ENCODE results near the gene HSPA12A. TPM values are rescaled to one million over a fixed set of nuclear protein-coding genes. Genes with fewer than 3 reads are reported as not detected.
A peak's percentile ranks its signal among the peaks of the same experiment; 100 is the strongest.

The HSPA12A gene
- total RNA-seq, 2 experiments from 2014 or later = 0.08 TPM; not detected in 1

DNA sequence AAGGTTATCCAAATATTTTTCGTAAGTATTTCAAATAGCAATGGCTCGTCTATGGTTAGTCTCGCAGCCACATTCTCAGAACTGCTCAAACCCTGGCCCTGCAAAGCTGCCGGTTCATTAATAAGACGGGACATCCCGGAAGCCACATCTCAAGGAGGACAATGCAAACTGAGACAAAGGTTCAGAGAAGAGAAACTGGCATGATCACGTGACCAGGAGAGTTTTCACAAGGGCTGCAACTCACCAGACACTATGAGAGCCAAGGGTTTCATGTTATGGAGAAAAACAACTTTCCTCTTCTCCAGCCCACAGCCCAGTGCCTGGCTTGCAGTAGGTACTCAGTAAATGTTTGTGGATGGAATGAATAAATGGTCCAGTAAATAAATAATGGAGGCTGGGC lies 5.0 kb upstream of the HSPA12A start:
- no peak for DNase-seq
- POLR2A ChIA-PET = no interaction called here
- Mint-ChIP-seq H3K36me3 (ENCODE audit: low read depth) (no peaks in the 10 kb centered on the region), H3K27ac (no peak overlapping the region), H3K9me3 (no peaks in the 10 kb centered on the region), H3K4me3 (no peak overlapping the region), H3K27me3 (peaks cover 58% of the 10 kb centered on the region), H3K4me1 (peaks cover 5% of the 10 kb centered on the region)
- CTCF ChIA-PET = interaction anchor here (1.7 kb wide), 1 partner anchor 11 kb away, joined by 4 read pairs; no protein-coding TSS in a partner anchor

DNA sequence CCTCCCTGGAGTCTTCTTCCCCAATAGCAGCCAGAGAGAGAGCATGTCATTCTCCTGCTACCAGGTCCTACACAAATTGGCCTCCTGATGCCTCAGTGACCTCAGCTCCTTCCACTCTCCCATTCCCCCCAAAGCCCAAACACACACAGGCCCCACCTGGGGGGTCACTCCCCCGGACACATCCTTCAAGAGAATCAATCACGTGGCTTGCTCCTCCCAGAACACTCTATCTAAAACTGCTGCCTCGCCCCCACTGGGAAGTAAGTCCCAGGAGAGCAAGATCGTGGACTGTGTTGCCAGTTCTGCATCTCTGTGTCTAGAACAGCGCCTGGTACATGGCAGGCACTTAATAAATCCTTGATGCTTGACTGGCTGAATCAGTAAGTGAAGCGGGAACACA lies 2.5 kb upstream of the HSPA12A start:
- no peaks in the 10 kb centered on the region for H3K36me3 Mint-ChIP-seq (ENCODE audit: low read depth)
- no peak for DNase-seq
- no peak overlapping the region for H3K4me3 Mint-ChIP-seq
- no peaks in the 10 kb centered on the region for H3K9me3 Mint-ChIP-seq
- CTCF ChIA-PET = no interaction called here
- peaks cover 55% of the 10 kb centered on the region for H3K27me3 Mint-ChIP-seq
- H3K4me1 Mint-ChIP-seq = peaks cover 3% of the 10 kb centered on the region
- no peak overlapping the region for H3K27ac Mint-ChIP-seq
- POLR2A ChIA-PET = no interaction called here

DNA sequence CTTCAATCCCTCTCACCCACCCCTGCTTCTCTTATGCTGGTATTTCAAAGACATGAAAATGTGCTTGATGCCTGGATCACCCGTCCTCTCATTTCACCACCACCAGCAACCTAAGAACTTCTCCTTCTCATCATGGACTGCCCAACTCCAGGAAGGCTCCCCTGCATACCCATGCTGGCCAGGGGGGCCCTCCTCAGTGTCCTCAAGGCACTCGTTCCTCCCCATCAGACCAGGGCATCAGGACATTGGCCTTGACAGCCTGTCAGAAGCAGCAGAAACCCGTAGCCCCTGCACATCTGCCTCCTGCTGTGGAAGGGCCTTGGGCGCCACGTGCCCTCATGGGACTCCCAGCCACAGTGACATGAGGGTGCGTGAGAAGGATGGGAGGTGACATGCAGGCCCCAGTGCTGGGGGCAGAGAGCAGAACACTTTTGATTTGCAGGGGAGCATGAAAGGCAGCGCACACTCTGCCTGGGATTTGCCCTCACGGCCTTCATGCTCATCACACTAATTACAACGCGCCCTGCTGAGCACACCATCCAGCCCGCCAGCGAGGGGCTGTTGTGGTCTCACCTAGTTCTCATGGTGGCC lies 1.9 kb upstream of the HSPA12A start:
- Mint-ChIP-seq H3K36me3 (ENCODE audit: low read depth) (no peaks in the 10 kb centered on the region), H3K27ac (no peak overlapping the region), H3K27me3 (peaks cover 56% of the 10 kb centered on the region), H3K9me3 (no peaks in the 10 kb centered on the region), H3K4me1 (peaks cover 3% of the 10 kb centered on the region), H3K4me3 (no peak overlapping the region)
- DNase-seq = no peak
- POLR2A ChIA-PET = no interaction called here
- CTCF ChIA-PET = interaction anchor here (0.7 kb wide), 1 partner anchor 16 kb away, joined by 3 read pairs; no protein-coding TSS in a partner anchor

DNA sequence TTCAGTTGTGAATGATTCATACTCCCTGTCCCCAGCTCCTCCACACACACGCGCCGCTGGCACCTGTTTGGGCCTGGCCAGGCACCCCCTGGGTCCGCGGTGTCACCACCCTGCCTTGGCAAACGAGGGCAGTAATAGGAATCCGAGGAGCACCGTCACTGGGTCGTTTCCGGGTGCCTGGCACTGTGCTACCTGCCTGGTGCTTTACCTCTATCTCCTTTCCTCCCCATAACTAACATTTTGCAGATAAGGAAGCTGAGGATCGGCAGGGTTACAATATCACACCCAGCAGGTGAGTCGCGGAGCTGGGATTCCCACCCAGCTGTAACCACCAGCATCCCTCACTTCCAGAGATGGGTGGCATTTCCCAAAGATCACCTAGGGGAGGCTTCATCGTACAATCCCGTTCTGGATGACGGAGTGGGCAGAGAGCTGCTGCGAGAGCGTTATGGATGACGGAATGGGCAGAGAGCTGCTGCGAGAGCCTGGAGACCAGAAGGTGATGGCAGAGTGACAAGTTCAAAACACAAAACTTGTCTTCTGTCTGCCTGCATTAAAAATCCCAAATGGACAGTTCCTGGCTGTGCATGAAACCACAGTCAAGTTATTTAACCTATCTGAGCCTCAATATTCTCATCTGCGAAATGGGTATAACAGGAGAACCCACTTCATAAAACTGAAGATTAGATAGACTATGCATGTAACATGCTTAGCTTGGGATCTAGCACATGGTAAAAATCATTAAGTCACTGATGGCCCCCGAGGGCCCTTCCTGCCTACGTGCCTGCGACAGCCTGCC lies 1.1 kb upstream of the HSPA12A start:
- Mint-ChIP-seq H3K27me3 (peaks cover 59% of the 10 kb centered on the region), H3K9me3 (no peaks in the 10 kb centered on the region), H3K27ac (no peak overlapping the region), H3K36me3 (ENCODE audit: low read depth) (no peaks in the 10 kb centered on the region), H3K4me1 (peaks cover 3% of the 10 kb centered on the region), H3K4me3 (peak overlapping the region; percentile 17)
- no peak for DNase-seq
- ChIA-PET POLR2A (no interaction called here), CTCF (interaction anchor here (0.7 kb wide), 2 partner anchors 17 to 44 kb away, joined by 3 read pairs; no protein-coding TSS in a partner anchor)

DNA sequence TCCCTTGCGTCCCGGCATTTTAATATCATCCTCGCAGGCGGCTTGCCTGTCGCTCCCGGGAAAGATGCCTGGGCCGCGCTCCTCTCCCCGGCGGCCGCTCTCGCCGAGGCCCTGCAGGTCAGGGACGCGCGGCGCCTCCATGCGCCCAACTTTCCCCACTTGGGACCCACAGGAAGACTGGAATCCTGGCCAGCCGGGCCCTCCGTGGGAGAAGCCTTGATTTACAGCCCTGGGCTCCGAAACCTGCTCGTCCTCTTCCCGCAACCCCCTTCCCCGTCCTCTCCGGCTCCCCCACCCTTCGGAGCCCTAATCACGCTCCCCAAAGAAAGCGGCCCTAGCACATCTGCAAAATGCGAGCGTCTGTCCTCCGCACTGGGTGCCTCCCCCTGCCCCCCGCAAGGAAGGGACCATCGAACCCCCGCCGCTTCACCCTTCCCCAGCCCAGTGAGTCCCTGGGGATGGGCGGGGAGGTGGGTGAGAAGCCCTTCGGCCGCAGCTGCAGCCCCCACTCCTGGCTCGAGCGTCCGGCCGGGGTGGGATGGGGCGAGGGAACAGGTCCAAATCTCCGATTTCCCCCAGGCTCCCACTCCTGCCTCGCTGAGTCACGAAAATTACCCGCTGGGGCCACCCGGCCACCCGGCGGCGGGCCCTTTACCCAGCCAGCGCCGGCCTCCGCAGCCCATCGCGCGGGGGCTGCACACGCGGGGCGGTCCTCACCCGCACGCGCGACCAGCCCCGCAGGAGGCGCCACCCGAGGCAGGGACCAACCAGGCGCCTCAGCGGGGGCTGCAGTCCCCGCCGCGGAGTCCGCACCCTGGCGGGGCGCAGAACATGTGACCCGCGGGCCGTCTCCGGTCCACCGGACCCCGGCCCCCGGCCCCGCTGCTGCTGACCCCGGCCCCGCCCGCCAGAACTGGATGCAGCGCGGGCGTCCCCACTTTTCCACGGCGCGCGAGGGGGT lies 695 bp downstream of the HSPA12A start:
- ChIA-PET POLR2A (no interaction called here), CTCF (no interaction called here)
- no peaks in the 10 kb centered on the region for H3K9me3 Mint-ChIP-seq
- no peak overlapping the region for H3K4me3 Mint-ChIP-seq
- H3K27ac Mint-ChIP-seq = no peak overlapping the region
- no peak for DNase-seq
- H3K36me3 Mint-ChIP-seq (ENCODE audit: low read depth) = no peaks in the 10 kb centered on the region
- H3K27me3 Mint-ChIP-seq = peaks cover 72% of the 10 kb centered on the region
- peaks cover 3% of the 10 kb centered on the region for H3K4me1 Mint-ChIP-seq

DNA sequence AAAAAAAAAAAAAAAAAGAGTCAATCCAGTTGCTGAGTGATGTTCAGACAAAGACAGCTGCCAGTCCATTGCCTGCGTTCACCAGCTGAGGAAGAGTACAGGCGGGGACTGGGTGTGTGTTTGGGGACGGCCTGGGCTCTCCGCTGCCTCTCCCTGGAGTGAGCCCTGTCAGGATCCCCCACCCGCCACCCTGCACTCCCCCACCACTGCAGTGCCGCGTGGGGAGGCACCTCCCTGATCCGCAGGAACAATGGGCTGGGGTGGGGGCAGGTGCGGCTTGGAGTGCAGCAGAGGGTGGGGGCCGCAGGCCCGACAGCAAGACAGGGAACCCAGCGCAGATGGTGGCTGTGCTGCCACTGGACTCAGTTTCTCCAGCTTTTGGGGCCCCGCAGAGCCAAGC lies 1.4 kb downstream of the HSPA12A start:
- ChIA-PET CTCF (interaction anchor here (1.1 kb wide), 1 partner anchor 13 kb away, joined by 3 read pairs; no protein-coding TSS in a partner anchor), POLR2A (no interaction called here)
- H3K4me3 Mint-ChIP-seq = no peak overlapping the region
- H3K36me3 Mint-ChIP-seq (ENCODE audit: low read depth) = no peaks in the 10 kb centered on the region
- peaks cover 3% of the 10 kb centered on the region for H3K4me1 Mint-ChIP-seq
- H3K9me3 Mint-ChIP-seq = no peaks in the 10 kb centered on the region
- H3K27ac Mint-ChIP-seq = no peak overlapping the region
- no peak for DNase-seq
- peaks cover 73% of the 10 kb centered on the region for H3K27me3 Mint-ChIP-seq

DNA sequence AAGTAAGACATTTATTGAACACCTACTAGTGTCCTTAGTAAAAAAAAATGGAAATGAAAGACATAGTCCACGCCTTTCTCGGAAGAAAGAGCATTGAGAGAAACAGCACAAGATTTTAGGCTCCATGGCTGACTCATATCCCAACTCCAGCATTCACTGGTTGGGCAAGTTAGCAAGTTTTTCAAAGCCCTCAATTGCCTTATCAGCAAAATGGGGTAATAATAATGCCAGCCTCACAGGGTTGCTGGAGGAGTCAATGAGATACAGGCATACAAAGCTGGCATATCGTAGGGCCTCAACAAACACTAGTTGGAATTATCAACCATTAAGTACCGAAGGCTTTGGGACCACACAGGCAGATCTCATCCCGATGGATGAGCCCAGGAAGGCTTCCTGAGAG lies 4.0 kb downstream of the HSPA12A start:
- H3K9me3 Mint-ChIP-seq = no peaks in the 10 kb centered on the region
- CTCF ChIA-PET = no interaction called here
- no peaks in the 10 kb centered on the region for H3K36me3 Mint-ChIP-seq (ENCODE audit: low read depth)

DNA sequence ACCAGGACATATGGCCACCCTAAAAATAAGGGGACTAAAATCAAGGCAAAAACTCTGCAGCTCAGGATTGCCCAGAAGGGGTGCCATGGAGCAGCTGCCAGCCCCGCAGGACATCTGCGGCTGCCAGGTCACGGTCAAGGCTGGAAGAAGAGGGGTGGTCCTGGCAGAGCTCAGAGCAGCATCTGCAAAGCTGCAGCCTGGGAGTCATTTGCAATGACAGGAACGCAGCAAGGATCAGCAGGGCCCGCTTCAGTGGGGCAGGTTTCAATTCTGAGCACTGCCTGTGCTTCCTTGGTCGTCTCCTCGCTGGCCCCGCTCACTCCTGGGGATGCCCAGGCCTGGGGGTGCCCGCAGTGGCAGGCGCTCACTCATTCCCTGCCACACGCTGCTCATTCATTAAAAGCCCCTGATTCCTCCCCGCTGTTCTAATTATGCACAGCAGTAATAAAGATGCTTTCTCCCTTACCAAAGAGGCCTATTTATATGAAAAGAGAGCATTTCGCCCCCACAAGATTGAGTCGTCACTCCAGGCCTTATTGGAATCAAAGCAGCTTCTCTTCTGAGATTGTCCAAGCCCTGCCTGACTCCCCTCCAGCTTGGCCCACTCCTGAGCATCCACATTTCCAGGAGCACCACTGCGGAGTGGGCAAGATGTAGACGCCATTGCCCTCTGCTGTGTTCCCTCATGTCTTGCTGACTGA lies 4.6 kb downstream of the HSPA12A start:
- ChIA-PET CTCF (no interaction called here), POLR2A (no interaction called here)
- Mint-ChIP-seq H3K9me3 (no peaks in the 10 kb centered on the region), H3K4me3 (no peak overlapping the region), H3K27ac (no peak overlapping the region), H3K27me3 (peaks cover 60% of the 10 kb centered on the region), H3K4me1 (no peaks in the 10 kb centered on the region), H3K36me3 (ENCODE audit: low read depth) (no peaks in the 10 kb centered on the region)
- no peak for DNase-seq

More for the DNA sequence above, 4.0 kb downstream of the HSPA12A start:
- no peak for DNase-seq
- H3K4me3 Mint-ChIP-seq = no peak overlapping the region
- H3K27me3 Mint-ChIP-seq = peaks cover 57% of the 10 kb centered on the region
- H3K27ac Mint-ChIP-seq = no peak overlapping the region
- POLR2A ChIA-PET = no interaction called here
- H3K4me1 Mint-ChIP-seq = peaks cover 2% of the 10 kb centered on the region

DNA sequence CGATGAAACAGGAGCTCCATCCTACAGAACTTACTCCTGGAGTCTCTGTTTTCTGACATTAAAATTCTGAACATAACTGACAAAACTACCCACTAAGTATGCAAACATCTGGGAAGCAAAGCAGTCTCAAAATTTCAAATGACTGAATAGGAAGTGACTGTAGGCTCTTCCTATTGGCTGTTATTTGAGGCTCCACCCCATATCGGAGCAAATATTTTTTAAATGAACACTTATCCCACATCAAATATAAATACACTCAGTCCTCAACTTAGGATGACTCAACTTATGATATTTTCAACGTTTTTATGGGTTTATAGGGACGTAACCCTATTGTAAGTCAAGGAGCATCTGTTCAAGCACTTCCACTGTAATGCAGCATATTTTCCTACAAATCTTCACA lies 8.8 kb downstream of the HSPA12A start:
- Mint-ChIP-seq H3K4me3 (no peak overlapping the region), H3K27me3 (peaks cover 64% of the 10 kb centered on the region), H3K4me1 (no peaks in the 10 kb centered on the region), H3K9me3 (no peaks in the 10 kb centered on the region), H3K27ac (no peak overlapping the region), H3K36me3 (ENCODE audit: low read depth) (no peaks in the 10 kb centered on the region)
- no peak for DNase-seq
- ChIA-PET POLR2A (no interaction called here), CTCF (no interaction called here)

DNA sequence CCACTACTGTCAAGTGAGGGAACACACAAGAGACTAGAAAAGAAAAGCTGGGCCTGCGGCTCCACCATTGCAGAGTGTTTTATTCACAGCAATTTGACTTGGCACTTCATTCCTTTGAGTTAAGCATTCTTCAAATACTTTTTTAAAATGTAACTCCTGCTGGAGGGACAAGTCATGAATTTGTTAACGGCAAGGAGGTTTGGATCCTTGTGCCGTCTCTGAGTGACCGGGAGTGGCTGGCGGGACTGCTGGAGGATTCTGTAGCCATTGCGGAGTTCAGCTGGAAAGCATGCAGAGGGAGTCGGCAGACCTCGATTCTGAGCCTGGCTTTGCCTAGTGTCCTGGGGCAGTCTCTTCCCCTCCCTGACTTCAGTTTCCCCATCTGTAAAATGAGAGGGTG lies 9.8 kb downstream of the HSPA12A start:
- no peaks in the 10 kb centered on the region for H3K4me1 Mint-ChIP-seq
- H3K4me3 Mint-ChIP-seq = no peak overlapping the region
- DNase-seq = no peak
- ChIA-PET POLR2A (no interaction called here), CTCF (no interaction called here)
- no peak overlapping the region for H3K27ac Mint-ChIP-seq
- no peaks in the 10 kb centered on the region for H3K9me3 Mint-ChIP-seq
- no peaks in the 10 kb centered on the region for H3K36me3 Mint-ChIP-seq (ENCODE audit: low read depth)
- H3K27me3 Mint-ChIP-seq = peaks cover 62% of the 10 kb centered on the region

DNA sequence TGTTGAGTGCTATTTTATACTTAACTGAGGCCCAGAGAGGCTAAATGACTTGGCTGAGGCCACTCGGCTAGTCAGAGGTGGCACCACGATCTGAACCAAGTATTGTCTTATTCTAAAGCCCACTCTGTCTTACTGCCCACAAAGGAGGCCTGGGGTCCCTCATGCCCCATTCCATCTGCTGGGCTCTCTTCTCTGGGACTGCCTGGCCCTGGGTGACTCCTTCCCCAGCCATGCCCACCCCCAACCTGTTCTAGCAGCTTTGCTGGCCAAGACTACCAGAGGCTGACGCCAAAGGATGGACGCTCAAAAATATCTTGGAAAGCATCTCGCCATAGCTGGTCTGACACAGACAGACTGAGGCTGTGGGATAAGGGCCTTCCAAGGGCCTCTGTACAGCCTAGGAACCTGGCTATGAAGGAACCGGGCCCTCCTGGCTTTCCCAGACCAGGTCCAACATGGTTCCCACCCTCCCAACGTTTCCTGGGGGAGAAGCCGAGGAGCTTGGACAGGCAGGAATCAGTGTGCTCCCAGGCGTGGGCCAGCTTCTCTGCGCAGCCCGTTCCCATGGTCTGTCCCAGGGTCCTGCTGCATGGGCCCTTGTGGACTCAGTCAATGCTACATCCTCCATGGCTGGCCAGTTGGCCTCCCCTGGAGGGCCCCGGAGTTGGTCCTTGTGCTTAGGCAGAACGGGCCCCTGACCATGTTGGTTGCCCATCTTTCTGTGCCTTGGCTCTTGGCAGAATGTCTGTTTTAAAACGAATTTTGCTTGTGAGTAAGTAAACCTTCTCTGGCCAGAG lies 11.7 kb downstream of the HSPA12A start:
- Mint-ChIP-seq H3K27ac (no peak overlapping the region), H3K36me3 (ENCODE audit: low read depth) (no peaks in the 10 kb centered on the region), H3K27me3 (peaks cover 64% of the 10 kb centered on the region), H3K4me1 (peaks cover 7% of the 10 kb centered on the region), H3K4me3 (no peak overlapping the region), H3K9me3 (no peaks in the 10 kb centered on the region)
- no peak for DNase-seq
- CTCF ChIA-PET = no interaction called here
- POLR2A ChIA-PET = no interaction called here

DNA sequence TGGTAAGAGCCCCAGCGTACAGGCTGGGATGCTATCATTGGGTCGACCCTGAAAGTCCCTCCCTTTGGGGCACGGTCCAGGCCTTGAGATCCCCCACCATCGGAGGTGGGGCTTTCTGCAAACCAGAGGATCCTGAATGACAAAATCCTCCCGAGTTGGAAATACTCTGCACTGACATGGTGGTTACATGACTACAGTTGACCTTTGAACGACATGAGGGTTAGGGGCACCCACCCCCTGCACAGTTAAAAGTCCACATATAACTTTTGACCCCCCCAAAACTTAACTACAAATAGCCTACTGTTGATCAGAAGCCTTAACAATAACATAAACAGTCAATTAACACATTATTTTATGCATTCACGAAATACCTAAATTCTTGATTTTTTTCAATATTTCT lies 13.1 kb downstream of the HSPA12A start:
- no peak for DNase-seq
- Mint-ChIP-seq H3K36me3 (ENCODE audit: low read depth) (no peaks in the 10 kb centered on the region), H3K27me3 (peaks cover 66% of the 10 kb centered on the region), H3K9me3 (no peaks in the 10 kb centered on the region), H3K4me1 (peaks cover 18% of the 10 kb centered on the region), H3K4me3 (no peak overlapping the region), H3K27ac (no peak overlapping the region)
- CTCF ChIA-PET = no interaction called here
- POLR2A ChIA-PET = no interaction called here
